Cardiac septum (tissue), 1 donor: ENCODE data around the gene TAF12. TPM values are rescaled to one million over a fixed set of nuclear protein-coding genes. Genes with fewer than 3 reads are reported as not detected.
"Not testable (repeated sequence)": the region's sequence is repeated elsewhere in the genome, so short reads cannot be mapped to it uniquely, and the experiment has no call there.

Experiments
- DNase-seq: peaks from one replicate; pipeline ENCODE4 v3.0.0-alpha.2; 2020; ENCODE audit warnings: low spot score
- intact Hi-C: fragments of 100-400 bp; cut with DNase I; formaldehyde crosslinking; loops from one replicate; pipeline ENCODE4 v1.14.0; 2022
- total RNA-seq: library from RNA; stranded (reverse); fragmentation: NEBNext Ultra II Directional; extraction: Animal tissue kit (Norgen Biotek cat#: 25700); gene quantifications from one replicate; pipeline ENCODE4 v1.2.1, GENCODE V29; 2021
- donor health status: DM: no; HTN: no; CAD: no.

TAF12 gene
- total RNA-seq, 1 donor from 2014 or later: 17.3 TPM

- intact Hi-C loops: loop anchor here (1.0 to 10.0 kb wide), 2 partner anchors 20 to 227 kb away; partner anchors contain the start of gene GMEB1
- peak; percentile 95 for DNase-seq
Observed at GRCh38 chr1:28648008-28648473, 5.2 kb upstream of the TAF12 start.

DNA sequence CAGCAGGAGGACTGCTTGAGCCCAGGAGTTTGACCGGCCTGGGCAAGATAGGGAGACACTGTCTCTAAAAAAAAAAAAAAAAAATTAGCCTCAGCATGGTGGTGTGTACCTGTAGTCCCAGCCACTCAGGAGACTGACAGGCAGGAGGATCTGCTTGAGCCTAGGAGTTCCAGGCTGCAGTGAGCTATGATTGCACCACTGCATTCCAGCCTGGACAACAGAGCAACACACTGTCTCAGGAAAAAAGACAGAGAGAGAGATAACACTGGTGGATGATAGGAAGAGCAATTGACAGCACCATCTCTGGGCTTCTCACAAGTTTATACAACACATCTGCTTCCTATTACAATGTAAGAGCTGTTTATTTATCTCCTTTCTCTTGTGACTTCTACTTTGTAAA, 3.2 kb upstream of the TAF12 start:
- intact Hi-C loops: loop anchor here (10.0 kb wide), 1 partner anchor 229 kb away; no protein-coding TSS in a partner anchor
- DNase-seq: no peak

DNA sequence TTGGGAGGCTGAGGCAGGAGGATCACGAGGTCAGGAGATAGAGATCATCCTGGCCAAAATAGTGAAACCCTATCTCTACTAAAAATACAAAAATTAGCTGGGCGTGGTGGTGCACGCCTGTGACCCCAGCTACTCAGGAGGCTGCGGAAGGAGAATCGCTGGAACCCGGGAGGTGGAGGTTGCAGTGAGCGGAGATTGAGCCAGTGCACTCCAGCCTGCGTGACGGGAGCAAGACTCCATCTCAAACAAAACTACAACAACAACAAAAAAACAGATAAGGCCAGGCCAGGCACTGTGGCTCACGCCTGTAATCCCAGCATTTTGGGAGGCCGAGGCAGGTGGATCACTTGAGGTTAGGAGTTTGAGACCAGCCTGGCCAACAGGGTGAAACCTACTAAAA, 2.5 kb upstream of the TAF12 start:
- not testable (repeated sequence) for DNase-seq
- intact Hi-C loops: loop anchor here (10.0 kb wide), 1 partner anchor 229 kb away; no protein-coding TSS in a partner anchor

DNA sequence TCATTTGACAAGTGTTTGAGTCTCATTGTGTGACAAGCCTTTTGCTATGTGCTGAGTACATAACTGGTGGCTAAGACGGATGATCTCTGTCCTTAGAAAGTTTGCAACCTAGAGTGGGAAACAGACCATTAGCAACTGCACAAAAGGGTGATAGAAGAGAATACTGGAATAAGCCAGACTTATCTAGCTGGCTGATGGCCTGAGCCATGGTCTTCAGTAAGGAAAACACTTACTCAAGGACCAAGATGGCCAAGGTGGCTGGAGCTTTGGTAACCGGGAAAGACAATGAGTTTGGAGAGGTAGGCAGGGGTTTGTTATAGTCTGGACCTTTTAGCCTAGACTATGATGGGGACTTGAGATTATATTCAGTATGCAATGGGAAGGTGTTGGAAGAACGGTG, 1.6 kb upstream of the TAF12 start:
- intact Hi-C loops: loop anchor here (5.0 to 10.0 kb wide), 2 partner anchors 230 to 538 kb away; partner anchors contain the start of gene SRSF4
- DNase-seq: no peak

GRCh38 chr1:28642056-28642846, 616 bp downstream of the TAF12 start:
- DNase-seq: no peak
- intact Hi-C loops: loop anchor here (1.0 to 10.0 kb wide), 3 partner anchors 94 to 540 kb away; partner anchors contain the start of genes SRSF4 and YTHDF2

- intact Hi-C loops: loop anchor here (5.0 to 10.0 kb wide), 2 partner anchors 234 to 542 kb away; partner anchors contain the start of gene SRSF4
- no peak for DNase-seq
Observed at GRCh38 chr1:28640766-28641165, 2.1 kb downstream of the TAF12 start.

DNA sequence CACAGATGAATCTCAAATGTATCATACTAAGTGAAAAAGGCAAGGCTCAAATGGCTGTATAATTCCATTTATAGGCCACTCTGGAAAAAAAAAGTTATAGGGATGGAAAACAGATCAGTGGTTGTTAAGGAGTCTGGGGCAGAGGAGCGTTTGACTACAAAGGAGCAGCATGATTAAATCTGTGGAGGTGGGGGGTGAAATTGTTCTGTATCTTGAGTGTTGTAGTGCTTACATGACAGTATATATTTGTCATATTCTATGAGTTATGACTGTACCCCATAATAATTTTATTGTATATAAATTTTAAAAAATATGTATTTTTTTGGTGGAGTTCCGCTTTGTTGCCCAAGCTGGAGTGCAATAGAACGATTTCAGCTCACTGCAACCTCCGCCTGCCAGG, 10.3 kb downstream of the TAF12 start:
- no peak for DNase-seq
- intact Hi-C loops: no loop called here

GRCh38 chr1:28631713-28632112, 11.2 kb downstream of the TAF12 start:
- DNase-seq: no peak
- intact Hi-C loops: no loop called here

- intact Hi-C loops: no loop called here
- DNase-seq: no peak
Observed at GRCh38 chr1:28613175-28613574, 29.7 kb downstream of the TAF12 start.

DNA sequence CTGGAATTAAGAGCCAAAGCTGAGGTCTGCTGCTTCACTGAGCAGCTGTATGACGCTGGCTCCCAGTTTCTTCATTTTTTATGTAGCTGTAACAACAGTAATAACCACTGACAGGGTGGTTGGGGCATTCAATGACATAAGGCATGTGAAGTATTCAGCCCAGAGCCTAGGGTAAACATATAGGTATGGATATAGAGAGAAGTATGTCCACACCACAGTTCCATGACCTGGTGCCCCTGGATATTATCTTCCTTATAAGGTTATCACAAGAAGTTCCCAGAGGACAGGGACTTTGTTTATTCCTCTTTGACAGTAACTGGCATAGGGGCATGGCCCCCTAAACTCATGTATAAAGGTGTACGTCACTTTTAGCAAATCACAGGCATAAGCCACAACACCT, 36.1 kb downstream of the TAF12 start:
- no peak for DNase-seq
- intact Hi-C loops: no loop called here

- intact Hi-C loops: loop anchor here (5.0 kb wide), 1 partner anchor 358 kb away; no protein-coding TSS in a partner anchor
- DNase-seq: no peak
Observed at GRCh38 chr1:28604962-28605361, 37.9 kb downstream of the TAF12 start.

DNA sequence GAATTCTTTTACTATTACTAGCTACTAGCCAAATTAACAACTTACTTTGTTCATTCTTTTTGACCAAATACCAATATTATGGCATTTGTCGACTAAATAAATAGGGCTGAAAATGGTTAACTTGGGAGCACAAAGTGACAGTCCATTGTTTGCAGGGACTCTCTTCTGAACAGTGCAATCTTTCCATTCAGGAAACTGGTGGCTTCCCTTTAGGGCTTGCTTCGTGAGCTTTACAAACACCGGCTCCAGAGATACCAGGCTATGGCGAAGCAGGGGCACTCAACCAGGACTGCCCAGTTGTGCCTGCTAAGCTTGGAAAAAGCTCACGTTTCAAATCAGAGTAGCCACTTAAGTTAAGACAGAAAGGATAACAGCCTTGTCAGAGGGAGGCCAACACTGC, 38.5 kb downstream of the TAF12 start:
- intact Hi-C loops: loop anchor here (5.0 kb wide), 1 partner anchor 357 kb away; no protein-coding TSS in a partner anchor
- no peak for DNase-seq

GRCh38 chr1:28602536-28603439, 40.1 kb downstream of the TAF12 start:
- intact Hi-C loops: loop anchor here (1.0 to 5.0 kb wide), 2 partner anchors 85 to 355 kb away; no protein-coding TSS in a partner anchor
- no peak for DNase-seq

DNA sequence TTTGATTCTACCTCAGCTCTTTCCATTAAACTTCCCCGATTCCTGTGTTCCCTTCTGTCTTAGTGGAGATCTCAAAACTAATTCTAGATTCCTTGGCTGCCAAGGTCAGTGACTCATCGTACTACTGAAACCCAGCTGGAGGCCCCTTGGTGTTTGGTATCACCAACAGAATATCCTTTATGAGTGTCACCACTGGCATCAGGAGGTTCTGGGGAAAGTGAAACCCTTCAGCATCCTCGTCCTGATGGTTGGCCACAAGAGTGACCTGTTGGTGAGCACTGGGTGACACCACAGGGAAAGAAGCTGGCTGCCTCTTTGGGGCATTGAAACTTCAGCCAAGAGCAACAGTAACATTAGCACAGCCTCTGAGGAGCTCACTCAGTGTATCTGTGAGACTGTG, 41.2 kb downstream of the TAF12 start:
- DNase-seq: no peak
- intact Hi-C loops: loop anchor here (5.0 kb wide), 1 partner anchor 354 kb away; no protein-coding TSS in a partner anchor

DNA sequence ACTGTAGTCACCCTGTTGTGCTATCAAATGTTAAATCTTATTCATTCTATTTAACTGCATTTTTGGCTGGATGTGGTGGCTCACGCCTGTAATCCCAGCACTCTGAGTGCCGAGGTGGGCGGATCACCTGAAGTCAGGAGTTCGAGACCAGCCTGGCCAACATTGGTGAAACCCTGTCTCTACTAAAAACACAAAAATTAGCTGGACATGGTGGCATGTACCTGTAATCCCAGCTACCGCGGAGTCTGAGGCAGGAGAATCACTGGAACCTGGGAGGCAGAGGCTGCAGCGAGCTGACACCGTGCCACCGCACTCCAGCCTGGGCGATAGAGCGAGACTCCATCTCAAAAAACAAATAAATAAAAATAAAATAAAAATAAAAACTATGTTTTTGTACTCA, 46.6 kb downstream of the TAF12 start:
- DNase-seq, intact Hi-C loops: not testable (repeated sequence)

DNA sequence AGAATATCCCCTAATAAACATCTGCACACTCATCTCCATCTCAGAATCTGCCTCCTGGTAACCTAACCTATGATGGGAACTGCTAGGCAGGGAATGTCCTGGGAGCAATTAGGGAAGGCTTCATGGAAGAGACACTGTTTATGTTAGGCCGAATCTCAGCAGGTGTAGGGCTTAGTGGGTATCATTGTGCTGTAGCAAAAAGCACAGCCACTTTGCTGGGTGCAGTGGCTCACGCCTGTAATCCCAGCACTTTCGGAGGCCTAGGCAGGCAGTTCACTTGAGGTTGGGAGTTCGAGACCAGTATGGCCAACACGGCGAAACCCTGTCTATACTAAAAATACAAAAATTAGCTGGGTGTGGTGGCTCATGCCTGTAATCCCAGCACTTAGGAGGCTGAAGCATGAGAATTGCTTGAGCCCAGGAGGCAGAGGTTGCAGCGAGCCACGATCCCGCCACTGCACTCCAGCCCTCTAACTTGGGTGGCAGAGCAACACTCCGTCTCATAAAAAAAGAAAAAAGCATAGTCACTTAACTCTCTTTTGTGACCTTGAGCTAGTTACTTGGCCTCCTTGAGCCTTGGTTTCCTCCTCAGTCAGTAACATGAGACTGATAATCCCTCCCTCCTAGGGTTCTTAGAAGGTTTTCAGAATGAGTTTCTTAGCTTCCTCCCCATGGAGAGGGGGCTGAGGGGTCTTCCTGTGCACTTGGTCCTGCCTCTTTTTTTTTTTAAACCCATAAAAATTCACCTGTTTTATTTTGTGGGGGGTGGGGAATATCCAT, 47.3 kb downstream of the TAF12 start:
- intact Hi-C loops: no loop called here
- no peak for DNase-seq

GRCh38 chr1:28594686-28595411, 48.0 kb downstream of the TAF12 start:
- DNase-seq, intact Hi-C loops: not testable (repeated sequence)

DNA sequence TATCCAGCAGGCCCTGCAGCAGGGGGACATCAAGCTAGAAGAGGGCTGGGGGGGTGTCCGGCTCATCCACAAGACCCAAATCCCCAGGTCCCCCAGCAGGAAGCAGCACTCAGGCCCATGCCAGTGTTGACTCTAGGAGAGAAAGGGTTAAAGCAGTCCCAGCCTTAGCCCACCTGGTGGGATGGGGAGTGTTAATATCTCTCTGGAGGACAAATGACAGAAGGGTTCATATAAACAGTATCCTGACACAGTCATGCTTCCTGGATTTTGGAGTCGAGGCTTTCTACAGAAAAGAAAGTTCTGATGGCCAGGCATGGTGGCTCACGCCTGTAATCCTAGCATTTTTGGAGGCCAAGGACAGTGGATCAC, 48.9 kb downstream of the TAF12 start:
- intact Hi-C loops, DNase-seq: not testable (repeated sequence)
